HG03025 (cell line): ENCODE data around the gene NOL3.

Experiments
- ATAC-seq: cut with Tn5 transposase; IDR thresholded peaks from one replicate; pipeline ENCODE4 v1.9.1; 2021; ENCODE audit warnings: mild to moderate bottlenecking, moderate library complexity; ENCODE audit not compliant: unreplicated experiment, low FRiP score

Gene NOL3

DNA sequence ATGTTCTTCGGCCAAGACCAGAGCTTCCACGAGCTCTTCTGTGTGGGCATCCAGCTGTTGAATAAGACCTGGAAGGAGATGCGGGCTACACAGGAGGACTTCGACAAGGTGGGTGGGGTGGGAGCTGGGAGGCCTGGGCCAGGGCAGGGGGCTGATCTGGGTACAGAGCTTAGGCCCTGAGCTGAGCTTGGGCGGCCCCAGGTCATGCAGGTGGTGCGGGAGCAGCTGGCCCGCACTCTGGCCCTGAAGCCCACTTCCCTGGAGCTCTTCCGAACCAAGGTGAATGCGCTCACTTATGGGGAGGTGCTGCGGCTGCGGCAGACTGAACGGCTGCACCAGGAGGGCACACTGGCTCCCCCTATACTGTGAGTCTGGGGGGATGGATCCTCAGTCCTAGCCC, 32.1 kb downstream of the NOL3 start:
- ATAC-seq: no peak

DNA sequence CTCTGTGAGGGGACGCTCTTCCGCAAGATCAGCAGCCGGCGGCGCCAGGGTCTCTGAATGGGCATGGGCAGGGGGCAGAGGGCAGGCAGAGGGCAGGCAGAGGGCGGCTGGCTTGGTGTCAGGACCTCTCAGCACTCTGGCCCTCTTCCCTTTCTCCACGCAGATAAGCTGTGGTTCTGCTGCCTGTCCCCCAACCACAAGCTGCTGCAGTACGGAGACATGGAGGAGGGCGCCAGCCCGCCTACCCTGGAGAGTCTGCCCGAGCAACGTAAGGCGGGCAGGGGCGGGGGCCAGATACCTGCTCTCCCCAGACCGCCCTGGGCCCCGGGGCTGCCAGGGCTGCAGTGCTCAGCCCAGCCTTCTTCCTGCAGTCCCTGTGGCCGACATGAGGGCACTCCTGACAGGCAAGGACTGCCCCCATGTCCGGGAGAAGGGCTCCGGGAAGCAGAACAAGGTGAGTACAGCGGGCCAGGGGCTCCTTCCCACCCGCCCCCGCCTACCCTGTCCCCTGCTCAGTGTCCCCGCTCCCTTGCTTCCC, 32.7 kb downstream of the NOL3 start:
- ATAC-seq: no peak

- no peak for ATAC-seq
Observed at GRCh38 chr16:67204076-67204475, 33.7 kb downstream of the NOL3 start.

DNA sequence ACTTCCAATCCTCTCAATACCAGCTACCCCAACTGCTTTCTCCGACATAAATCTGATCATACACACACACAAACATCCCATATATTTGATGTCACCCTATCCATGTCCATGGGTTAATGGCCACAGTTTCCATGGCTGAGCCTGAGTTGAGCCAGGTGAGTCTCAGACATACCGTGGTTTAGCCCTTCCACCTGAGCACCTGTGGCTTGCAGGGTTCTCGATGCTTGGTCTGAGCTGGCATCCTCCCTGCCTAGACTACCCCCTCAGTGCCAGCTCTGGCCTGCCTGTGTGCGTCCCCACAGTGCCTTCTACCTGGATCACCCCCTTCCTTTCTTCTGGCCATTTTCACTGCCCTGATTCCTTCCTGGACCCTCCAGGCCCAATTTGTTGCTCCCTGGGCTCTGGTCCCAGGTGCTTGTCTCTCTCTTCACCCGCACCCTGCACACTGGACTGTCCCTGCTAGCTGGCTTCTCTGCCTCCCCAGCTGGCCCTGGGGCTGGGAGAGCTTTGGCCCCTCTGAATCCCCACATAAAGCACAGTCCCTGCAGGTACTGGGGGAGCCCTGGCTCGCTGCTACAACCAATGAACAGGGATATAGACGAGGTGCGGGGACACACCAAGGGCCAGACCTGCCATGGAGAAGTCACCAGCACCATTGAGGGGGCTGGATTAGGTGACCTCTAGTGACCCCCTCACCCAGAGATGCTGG, 35.9 kb downstream of the NOL3 start:
- ATAC-seq: no peak

- ATAC-seq: no peak
Observed at GRCh38 chr16:67206838-67207248, 36.5 kb downstream of the NOL3 start.

DNA sequence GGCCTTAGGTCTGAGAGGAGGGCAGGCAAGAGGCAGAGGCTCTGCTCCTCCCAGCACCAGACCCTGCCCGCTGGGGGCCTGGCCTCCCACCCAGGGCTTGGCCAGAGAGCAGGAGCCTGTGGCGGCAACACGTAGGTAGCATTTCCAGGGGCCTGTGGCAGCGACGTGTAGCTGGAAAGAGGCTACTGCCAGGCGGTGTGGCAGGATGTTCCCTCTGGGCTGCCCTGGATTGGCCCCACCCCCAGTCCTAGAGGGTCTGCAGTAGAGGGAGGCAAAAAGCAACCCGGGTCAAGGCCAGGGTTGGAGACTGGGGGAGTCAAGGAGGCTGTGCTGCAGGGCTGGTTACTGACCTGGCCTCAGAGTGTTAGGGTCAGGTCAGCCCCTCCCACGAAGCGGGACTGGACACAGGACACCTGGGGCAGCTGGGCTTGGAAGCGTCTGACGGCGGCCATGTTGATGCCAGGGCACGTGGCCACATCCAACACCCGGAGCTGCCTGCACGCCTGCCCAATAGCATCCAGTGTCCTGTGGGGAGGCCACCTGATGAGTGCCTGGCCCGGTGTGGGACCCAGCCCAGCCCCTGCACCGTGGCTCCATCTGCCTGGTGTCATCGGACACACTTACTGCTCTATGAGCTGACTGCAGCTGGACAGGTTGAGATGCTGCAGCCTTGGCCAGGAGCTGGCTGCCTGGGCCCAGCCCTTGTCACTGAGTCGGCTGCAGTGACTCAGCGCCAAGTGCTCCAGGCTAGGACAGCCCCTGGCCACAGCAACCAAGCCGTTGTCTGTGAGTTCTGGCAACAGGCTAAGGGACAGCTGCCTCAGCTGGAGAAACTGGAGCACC, 37.1 kb downstream of the NOL3 start:
- ATAC-seq: no peak

DNA sequence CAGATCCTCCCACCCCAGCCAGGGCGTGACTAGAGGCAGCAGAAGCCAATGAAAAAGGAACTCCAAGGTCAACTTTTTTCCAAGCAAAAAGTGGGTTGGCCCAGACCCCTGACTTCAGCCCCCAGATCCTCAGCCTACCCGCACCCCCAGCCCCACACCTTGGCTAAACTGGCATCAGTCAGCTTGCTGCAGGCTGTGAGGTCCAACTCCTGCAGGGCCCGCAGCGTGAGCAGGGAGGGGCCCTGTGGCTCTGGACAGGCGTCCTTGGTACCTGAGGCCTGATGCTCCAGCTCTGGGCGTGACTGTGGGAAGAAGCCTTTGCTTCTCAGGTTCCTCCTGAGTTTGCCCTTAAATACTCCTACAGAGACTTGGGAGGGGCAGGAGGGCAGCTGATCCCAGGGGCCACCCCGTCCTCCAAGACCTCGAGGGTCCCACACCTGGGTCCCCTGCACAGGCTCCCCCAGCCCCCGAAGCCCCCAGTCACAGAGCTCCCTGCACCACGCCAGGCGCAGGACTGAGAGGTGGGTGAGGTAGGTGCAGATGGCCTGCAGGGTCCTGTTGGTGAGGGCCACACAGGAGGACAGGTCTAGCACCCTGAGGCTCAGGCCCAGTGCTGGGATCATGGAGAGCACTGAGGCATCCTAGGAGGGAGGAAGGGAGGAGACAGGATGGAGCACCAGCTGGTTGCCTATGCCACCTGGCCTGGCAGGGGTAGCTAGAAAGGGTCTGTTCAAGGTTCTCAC, 38.0 kb downstream of the NOL3 start:
- no peak for ATAC-seq

DNA sequence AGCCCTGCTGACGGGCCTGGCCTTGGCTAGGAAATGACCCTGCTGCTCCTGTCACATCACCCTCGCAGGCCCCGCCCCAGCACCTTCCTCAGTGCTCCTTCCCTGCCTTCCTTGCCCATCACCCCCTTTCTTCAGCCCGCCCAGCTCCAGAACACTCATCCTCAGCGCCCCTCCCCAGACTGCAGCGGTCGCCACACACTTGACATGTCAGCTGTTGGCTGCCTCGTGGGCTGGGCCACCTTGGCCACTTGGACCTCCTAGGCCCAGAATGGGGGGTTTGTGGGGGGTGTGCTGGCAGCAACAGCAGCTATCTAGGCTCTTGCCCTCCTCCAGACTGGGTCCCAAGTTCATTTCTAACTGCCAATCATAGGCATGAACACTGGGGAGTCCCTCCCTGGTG, 39.2 kb downstream of the NOL3 start:
- no peak for ATAC-seq

DNA sequence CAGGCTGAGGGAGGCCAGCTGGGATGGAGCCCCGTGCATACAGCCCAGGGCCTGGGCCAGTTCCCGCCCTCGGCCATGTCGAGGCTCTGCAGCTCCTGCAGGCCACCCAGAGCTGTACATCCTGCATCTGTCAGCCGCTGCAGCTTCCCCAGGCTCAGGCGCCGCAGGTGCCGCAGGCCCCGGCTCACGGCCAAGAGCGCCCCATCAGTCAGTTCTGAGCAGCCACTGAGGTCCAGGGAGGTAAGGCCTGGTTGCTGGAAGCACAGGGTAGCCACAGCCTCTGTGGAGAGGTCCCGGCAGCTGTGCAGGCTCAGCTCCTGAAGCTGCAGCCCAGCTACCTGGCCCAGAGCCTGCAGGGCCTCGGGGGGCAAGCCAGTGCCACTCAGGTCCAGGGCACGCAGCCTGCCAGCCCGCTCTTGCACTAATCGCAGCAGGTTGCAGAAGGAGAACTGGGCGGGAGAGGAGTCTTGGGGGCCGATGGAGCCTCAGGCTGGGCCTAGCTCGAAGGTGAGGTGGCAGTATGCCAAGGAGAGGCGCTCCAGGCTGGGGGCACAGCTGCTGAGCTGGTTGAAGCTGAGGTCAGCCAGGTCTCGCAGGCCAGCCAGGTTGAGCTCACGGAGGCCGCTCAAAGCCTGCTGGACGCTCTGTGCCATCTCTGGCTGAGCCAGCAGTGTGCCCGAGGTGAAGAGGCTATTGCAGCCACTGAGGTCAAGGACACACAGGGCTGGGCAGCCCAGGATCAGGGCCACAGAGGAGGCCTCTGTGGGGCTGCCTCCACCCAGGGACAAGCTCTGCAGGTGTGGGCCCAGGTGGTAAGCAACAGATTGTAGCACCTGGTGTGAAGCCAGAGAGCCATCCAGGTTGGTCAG, 40.0 kb downstream of the NOL3 start:
- no peak for ATAC-seq

DNA sequence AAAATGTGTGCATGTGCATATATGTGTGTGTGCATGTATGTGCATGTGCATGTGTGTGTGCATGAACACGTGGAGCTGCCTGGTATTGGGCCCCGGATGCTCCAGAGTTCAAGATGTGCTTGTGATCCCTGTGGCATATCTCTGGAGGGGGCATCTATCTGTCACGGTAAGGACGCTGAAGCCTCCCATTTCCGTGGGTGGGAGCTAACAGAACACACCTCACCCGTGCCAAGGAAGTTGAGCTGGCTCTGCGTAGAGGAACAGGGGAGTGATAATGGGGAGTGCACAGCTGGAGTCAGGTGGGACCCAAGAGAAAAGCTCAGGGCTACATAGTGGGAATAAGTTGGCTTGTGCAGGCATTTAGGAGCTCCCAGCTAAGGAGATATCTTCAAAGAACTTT, 41.3 kb downstream of the NOL3 start:
- ATAC-seq: no peak

- ATAC-seq: no peak
Observed at GRCh38 chr16:67212766-67213165, 42.4 kb downstream of the NOL3 start.

DNA sequence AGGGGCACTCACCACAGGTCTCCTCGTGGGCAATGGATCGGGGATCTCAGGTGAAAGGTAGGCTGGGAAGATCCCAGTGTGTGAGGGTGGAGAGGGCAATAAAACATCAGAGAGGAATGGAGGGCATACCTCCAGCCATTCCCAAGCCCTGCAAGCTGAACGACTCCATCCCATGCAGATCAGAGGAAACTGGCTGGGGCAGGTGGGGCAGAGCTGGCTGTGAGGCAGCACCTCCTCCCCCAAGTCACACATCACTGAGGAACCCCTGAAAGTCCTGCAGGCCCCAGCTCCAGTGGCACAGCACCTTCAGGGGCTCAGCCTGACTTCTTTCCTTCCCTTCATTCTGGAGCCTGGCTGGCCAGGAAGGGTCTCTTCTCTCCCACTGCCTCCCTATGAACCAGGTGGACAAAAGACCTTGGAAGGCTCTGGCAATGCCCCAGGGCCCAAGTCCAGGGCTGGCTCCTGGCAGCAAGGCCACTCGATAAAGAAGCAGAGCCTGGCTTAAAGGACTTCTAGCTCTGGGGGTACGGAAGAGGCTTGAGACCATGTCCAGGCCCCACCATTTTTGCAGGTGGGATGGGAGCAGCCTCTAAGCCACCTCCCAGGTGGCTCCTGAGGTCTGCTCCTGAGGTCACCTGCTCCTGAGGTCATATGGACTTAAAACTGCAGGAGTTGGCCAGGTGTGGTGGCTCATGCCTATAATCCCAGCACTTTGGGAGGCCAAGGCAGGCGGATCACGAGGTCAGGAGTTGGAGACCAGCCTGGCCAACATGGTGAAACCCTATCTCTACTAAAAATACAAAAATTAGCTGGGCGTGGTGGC, 43.1 kb downstream of the NOL3 start:
- no peak for ATAC-seq

GRCh38 chr16:67215706-67216105, 45.4 kb downstream of the NOL3 start:
- no peak for ATAC-seq

- no peak for ATAC-seq
Observed at GRCh38 chr16:67216612-67217490, 46.5 kb downstream of the NOL3 start.

- no peak for ATAC-seq
Observed at GRCh38 chr16:67223992-67224391, 53.7 kb downstream of the NOL3 start.
